Measurements from ENCODE around the gene BMPR1A. TPM values are rescaled to one million over a fixed set of nuclear protein-coding genes. Genes with fewer than 3 reads are reported as not detected.
A peak's percentile ranks its signal among the peaks of the same experiment; 100 is the strongest.

The BMPR1A gene
- total and polyA plus RNA-seq, 2 of the 13 experiments (the other 11 are each of a cell fraction or from before 2014, with no cell fraction given): 17.8 to 44.2 TPM

DNA sequence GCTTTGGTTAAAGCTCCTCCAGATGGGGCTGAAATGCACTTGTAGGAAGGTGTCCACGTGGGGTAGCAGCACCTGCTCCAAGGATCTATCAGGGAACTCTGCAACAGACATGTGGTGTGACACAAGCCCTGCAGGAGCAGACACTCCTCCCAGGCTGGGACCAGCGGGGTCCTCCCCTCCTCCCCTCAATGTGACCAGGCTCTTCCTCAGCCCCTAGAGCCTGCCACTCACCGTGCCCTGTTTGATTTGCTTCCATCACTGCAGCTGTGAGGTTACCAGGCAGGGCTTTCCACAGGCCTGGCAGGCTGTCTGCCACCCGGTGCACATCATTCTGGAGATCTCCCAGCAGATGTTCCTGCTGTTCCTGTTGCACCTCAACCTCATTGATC, 187.6 kb downstream of the BMPR1A start:
- H4K20me1 ChIP-seq (ENCODE audit: insufficient read depth, low read length): no peaks in the 10 kb centered on the region
- ChIA-PET CTCF (ENCODE audit: low intra/inter-chr PET ratio, low total read pairs) (no interaction called here), POLR2A (no interaction called here)
- peak overlapping the region; percentile 20 for H3K4me2 ChIP-seq (ENCODE audit: low read depth, low read length)
- intact Hi-C loops (cut with micrococcal nuclease; ENCODE audit: unreplicated experiment) (no loop called here), in situ Hi-C loops (cut with HindIII; ENCODE audit: extremely low pct_ligation_motif_present, low pct_unique_long_range_greater_than_20kb) (no loop called here)
- WGBS (ENCODE audit: low lambda C conversion rate): 20% methylated on average over 4 of the region's 4 CpGs
- H2AFZ ChIP-seq (ENCODE audit: low read length): no peak overlapping the region
- H3K79me2 ChIP-seq (ENCODE audit: insufficient read depth, low read length): no peaks in the 10 kb centered on the region
- peaks cover 34% of the 10 kb centered on the region for H3K4me1 ChIP-seq (ENCODE audit: insufficient read depth, low read length)
- H3K27ac ChIP-seq (ENCODE audit: extremely low read length, insufficient read depth, low read length): no peak overlapping the region
- ATAC-seq (peak; percentile 3; the same call in 2 of the 3 replicates), DNase-seq (ENCODE audit: low spot score) (no peak), FAIRE-seq (no peak)
- H3K36me3 ChIP-seq (replicated peaks in 1 of 2; ENCODE audit: control insufficient read depth in 1 of 2, insufficient read depth in 2 of 2, low read length in 2 of 2): no peaks in the 10 kb centered on the region
- H3K9me3 ChIP-seq (ENCODE audit: low read length): no peaks in the 10 kb centered on the region
- no TSS peak for BruUV-seq (replicated peaks)
- no peak overlapping the region for H3K9ac ChIP-seq (ENCODE audit: insufficient read depth, low read depth, low read length)
- peak overlapping the region in 1 of 3 experiments; percentile 15; a peak in 1 of 6 replicates for H3K4me3 ChIP-seq (replicated peaks in 1 of 3; ENCODE audit: insufficient read depth in 1 of 3, low read depth in 2 of 3, low read length in 3 of 3)
- TF ChIP-seq ZNF441 (CRISPR knock-in tag; IDR thresholded peaks at IDR 0.05; ENCODE audit: borderline replicate concordance): no peak
- TF ChIP-seq, protein P1, sequence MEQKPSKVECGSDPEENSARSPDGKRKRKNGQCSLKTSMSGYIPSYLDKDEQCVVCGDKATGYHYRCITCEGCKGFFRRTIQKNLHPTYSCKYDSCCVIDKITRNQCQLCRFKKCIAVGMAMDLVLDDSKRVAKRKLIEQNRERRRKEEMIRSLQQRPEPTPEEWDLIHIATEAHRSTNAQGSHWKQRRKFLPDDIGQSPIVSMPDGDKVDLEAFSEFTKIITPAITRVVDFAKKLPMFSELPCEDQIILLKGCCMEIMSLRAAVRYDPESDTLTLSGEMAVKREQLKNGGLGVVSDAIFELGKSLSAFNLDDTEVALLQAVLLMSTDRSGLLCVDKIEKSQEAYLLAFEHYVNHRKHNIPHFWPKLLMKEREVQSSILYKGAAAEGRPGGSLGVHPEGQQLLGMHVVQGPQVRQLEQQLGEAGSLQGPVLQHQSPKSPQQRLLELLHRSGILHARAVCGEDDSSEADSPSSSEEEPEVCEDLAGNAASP (CRISPR knock-in tag; IDR thresholded peaks at IDR 0.05; ENCODE audit: borderline replicate concordance): no peak
- TF ChIP-seq BRCA1 (CRISPR knock-in tag; IDR thresholded peaks at IDR 0.05): no peak
- TF ChIP-seq, protein P2, sequence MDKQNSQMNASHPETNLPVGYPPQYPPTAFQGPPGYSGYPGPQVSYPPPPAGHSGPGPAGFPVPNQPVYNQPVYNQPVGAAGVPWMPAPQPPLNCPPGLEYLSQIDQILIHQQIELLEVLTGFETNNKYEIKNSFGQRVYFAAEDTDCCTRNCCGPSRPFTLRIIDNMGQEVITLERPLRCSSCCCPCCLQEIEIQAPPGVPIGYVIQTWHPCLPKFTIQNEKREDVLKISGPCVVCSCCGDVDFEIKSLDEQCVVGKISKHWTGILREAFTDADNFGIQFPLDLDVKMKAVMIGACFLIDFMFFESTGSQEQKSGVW (CRISPR knock-in tag; IDR thresholded peaks at IDR 0.05; ENCODE audit: borderline replicate concordance): no peak
- TF ChIP-seq, protein P3, sequence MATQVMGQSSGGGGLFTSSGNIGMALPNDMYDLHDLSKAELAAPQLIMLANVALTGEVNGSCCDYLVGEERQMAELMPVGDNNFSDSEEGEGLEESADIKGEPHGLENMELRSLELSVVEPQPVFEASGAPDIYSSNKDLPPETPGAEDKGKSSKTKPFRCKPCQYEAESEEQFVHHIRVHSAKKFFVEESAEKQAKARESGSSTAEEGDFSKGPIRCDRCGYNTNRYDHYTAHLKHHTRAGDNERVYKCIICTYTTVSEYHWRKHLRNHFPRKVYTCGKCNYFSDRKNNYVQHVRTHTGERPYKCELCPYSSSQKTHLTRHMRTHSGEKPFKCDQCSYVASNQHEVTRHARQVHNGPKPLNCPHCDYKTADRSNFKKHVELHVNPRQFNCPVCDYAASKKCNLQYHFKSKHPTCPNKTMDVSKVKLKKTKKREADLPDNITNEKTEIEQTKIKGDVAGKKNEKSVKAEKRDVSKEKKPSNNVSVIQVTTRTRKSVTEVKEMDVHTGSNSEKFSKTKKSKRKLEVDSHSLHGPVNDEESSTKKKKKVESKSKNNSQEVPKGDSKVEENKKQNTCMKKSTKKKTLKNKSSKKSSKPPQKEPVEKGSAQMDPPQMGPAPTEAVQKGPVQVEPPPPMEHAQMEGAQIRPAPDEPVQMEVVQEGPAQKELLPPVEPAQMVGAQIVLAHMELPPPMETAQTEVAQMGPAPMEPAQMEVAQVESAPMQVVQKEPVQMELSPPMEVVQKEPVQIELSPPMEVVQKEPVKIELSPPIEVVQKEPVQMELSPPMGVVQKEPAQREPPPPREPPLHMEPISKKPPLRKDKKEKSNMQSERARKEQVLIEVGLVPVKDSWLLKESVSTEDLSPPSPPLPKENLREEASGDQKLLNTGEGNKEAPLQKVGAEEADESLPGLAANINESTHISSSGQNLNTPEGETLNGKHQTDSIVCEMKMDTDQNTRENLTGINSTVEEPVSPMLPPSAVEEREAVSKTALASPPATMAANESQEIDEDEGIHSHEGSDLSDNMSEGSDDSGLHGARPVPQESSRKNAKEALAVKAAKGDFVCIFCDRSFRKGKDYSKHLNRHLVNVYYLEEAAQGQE (IDR thresholded peaks at IDR 0.05; ENCODE audit: borderline replicate concordance in 1 of 2, low read depth in 1 of 2, low read length in 2 of 2): no peak
- no peak for TF ChIP-seq NAIF1 (CRISPR knock-in tag; IDR thresholded peaks at IDR 0.05; ENCODE audit: borderline replicate concordance)
- no peak for TF ChIP-seq SMC3 (IDR thresholded peaks at IDR 0.05; ENCODE audit: low read length)
- no peak for TF ChIP-seq ARNTL (CRISPR knock-in tag; IDR thresholded peaks at IDR 0.05)
- TF ChIP-seq, protein P4, sequence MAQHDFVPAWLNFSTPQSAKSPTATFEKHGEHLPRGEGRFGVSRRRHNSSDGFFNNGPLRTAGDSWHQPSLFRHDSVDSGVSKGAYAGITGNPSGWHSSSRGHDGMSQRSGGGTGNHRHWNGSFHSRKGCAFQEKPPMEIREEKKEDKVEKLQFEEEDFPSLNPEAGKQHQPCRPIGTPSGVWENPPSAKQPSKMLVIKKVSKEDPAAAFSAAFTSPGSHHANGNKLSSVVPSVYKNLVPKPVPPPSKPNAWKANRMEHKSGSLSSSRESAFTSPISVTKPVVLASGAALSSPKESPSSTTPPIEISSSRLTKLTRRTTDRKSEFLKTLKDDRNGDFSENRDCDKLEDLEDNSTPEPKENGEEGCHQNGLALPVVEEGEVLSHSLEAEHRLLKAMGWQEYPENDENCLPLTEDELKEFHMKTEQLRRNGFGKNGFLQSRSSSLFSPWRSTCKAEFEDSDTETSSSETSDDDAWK (CRISPR knock-in tag; IDR thresholded peaks at IDR 0.05): no peak
- TF ChIP-seq, protein P5, sequence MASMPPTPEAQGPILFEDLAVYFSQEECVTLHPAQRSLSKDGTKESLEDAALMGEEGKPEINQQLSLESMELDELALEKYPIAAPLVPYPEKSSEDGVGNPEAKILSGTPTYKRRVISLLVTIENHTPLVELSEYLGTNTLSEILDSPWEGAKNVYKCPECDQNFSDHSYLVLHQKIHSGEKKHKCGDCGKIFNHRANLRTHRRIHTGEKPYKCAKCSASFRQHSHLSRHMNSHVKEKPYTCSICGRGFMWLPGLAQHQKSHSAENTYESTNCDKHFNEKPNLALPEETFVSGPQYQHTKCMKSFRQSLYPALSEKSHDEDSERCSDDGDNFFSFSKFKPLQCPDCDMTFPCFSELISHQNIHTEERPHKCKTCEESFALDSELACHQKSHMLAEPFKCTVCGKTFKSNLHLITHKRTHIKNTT (CRISPR knock-in tag; IDR thresholded peaks at IDR 0.05): no peak
- no peak for TF ChIP-seq TBL1XR1 (IDR thresholded peaks at IDR 0.05; ENCODE audit: borderline replicate concordance, low read length, partially characterized antibody)
- TF ChIP-seq ARNT2 (CRISPR knock-in tag; IDR thresholded peaks at IDR 0.05; ENCODE audit: low read depth): no peak
- no peak for TF ChIP-seq SAFB2 (CRISPR knock-in tag; IDR thresholded peaks at IDR 0.05; ENCODE audit: borderline replicate concordance, low read depth)
- TF ChIP-seq ZFP36L2 (CRISPR knock-in tag; IDR thresholded peaks at IDR 0.05): no peak
- no peak for TF ChIP-seq BORCS8-MEF2B (CRISPR knock-in tag; IDR thresholded peaks at IDR 0.05)
- TF ChIP-seq RFX3 (CRISPR knock-in tag; IDR thresholded peaks at IDR 0.05): no peak
- no peak for TF ChIP-seq HHEX (CRISPR knock-in tag; IDR thresholded peaks at IDR 0.05)
- H3K27me3 ChIP-seq (ENCODE audit: control insufficient read depth in 1 of 2, insufficient read depth in 2 of 2, low read length in 2 of 2): peaks cover 5 to 32% of the 10 kb centered on the region in 2 experiments; a peak in 3 of 5 replicates

Data from HepG2 (cell line).